Measurements from ENCODE around the gene ITGA2.

Gene ITGA2

GRCh38 chr5:53120165-53120564 lies 131.0 kb downstream of the ITGA2 start:
- TF ChIP-seq, protein P1, sequence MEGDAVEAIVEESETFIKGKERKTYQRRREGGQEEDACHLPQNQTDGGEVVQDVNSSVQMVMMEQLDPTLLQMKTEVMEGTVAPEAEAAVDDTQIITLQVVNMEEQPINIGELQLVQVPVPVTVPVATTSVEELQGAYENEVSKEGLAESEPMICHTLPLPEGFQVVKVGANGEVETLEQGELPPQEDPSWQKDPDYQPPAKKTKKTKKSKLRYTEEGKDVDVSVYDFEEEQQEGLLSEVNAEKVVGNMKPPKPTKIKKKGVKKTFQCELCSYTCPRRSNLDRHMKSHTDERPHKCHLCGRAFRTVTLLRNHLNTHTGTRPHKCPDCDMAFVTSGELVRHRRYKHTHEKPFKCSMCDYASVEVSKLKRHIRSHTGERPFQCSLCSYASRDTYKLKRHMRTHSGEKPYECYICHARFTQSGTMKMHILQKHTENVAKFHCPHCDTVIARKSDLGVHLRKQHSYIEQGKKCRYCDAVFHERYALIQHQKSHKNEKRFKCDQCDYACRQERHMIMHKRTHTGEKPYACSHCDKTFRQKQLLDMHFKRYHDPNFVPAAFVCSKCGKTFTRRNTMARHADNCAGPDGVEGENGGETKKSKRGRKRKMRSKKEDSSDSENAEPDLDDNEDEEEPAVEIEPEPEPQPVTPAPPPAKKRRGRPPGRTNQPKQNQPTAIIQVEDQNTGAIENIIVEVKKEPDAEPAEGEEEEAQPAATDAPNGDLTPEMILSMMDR (IDR thresholded peaks at IDR 0.05; ENCODE audit: low read length, missing control alignments), result no peak
- DNase-seq (ENCODE audit: low read depth), result no peak
- no peak overlapping the region for H3K4me3 ChIP-seq (replicated peaks; ENCODE audit: low read depth, low read length)

DNA sequence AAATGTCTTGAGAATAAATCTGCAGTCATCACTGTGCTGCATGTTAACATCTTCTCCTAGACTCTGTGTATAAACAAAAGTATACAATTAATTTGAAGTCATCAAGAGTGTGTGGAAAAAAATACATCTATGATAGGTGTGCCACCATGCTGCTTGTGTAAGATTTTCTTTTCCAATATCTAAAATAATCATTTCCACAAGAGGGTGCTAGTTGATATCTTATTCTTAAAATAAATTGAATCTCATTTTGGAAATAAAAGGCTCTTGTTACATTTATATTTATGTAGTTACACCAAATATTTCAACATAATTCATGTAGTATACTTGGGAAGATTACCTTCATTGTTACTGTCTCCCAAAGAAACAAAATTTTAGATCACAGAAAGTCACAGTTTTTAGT lies 134.6 kb downstream of the ITGA2 start:
- TF ChIP-seq, protein P1 (IDR thresholded peaks at IDR 0.05; ENCODE audit: low read length, missing control alignments), result peak; percentile 16
- DNase-seq (ENCODE audit: low read depth), result peak; percentile 44
- H3K4me3 ChIP-seq (replicated peaks; ENCODE audit: low read depth, low read length), result no peak overlapping the region

- TF ChIP-seq, protein P1 (IDR thresholded peaks at IDR 0.05; ENCODE audit: low read length, missing control alignments), result no peak
- peak; percentile 24 for DNase-seq (ENCODE audit: low read depth)
- no peak overlapping the region for H3K4me3 ChIP-seq (replicated peaks; ENCODE audit: low read depth, low read length)
Measured at GRCh38 chr5:53126521-53126920, 137.4 kb downstream of the ITGA2 start.

- DNase-seq (ENCODE audit: low read depth), result no peak
- TF ChIP-seq, protein P1 (IDR thresholded peaks at IDR 0.05; ENCODE audit: low read length, missing control alignments), result no peak
- H3K4me3 ChIP-seq (replicated peaks; ENCODE audit: low read depth, low read length), result no peak overlapping the region
Measured at GRCh38 chr5:53127107-53127506, 138.0 kb downstream of the ITGA2 start.

- H3K4me3 ChIP-seq (replicated peaks; ENCODE audit: low read depth, low read length), result no peak overlapping the region
- TF ChIP-seq, protein P1 (IDR thresholded peaks at IDR 0.05; ENCODE audit: low read length, missing control alignments), result no peak
- no peak for DNase-seq (ENCODE audit: low read depth)
Measured at GRCh38 chr5:53128481-53128880, 139.3 kb downstream of the ITGA2 start.

GRCh38 chr5:53130266-53130665 lies 141.1 kb downstream of the ITGA2 start:
- peak; percentile 17 for DNase-seq (ENCODE audit: low read depth)
- TF ChIP-seq, protein P1 (IDR thresholded peaks at IDR 0.05; ENCODE audit: low read length, missing control alignments), result no peak
- no peak overlapping the region for H3K4me3 ChIP-seq (replicated peaks; ENCODE audit: low read depth, low read length)

GRCh38 chr5:53133020-53133419 lies 143.9 kb downstream of the ITGA2 start:
- TF ChIP-seq, protein P1 (IDR thresholded peaks at IDR 0.05; ENCODE audit: low read length, missing control alignments), result no peak

More at GRCh38 chr5:53133020-53133419, 143.9 kb downstream of the ITGA2 start:
- no peak for DNase-seq (ENCODE audit: low read depth)
- H3K4me3 ChIP-seq (replicated peaks; ENCODE audit: low read depth, low read length), result no peak overlapping the region

All from fibroblast of pulmonary artery (primary cell).